Measurements from ENCODE around the gene APH1B.

The APH1B gene

DNA sequence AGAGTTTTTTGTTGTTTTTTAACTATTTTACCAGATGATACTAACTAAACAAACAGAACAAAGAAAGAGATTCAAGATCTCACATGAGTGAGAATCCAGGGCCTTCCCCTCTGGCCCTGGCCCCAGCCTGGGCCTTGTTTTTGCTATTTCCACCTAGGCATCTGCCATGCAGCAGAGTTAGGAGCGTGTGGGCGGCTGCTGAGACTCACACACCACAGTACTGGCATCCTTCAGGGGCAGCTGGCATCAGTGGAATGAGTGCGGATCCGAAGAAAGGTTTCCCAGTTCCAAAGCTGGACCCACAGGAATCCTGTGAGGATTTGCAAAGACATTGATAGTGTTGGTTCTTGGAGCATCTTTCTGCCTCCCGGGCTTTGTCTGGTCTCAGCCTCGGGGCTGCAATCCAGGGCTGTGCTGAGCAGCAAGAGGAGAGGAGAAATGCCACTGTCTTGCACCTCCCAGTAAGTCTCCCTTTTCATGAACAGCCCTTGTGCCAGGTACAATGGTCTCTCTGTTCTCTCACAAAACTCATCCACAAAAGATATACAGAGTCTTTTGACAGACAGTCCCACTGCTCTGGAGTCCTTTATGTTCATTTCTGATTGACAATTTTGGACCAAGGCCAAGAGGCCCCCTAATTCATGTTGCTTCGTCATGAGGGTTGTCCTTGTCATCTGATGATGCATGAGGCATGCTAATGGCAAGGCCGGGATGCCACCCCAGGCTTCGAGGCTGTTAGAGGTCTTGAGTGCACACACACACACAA lies 46.6 kb downstream of the APH1B start:
- H4K20me1 ChIP-seq, result no peaks in the 10 kb centered on the region
- H3K27ac ChIP-seq, result no peak overlapping the region

DNA sequence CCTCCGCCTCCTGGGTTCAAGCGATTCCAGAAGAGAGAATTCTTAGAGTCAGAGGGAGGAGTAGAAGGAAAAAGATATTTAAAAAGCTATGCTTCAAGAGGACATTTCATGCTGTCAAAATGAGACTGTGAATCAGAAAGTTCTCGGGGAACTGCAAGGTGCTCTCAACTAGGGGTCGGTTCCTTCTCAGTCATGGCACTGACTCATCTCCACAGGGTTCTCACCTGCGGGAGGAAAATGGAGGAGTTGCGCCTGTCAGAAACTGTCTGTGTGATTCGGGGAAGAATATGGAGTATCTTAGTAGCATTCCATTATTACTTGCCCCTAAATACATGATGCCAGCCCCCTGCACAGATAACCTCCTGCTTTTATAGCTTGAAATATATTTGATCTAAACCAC lies 47.4 kb downstream of the APH1B start:
- H3K9ac ChIP-seq, result no peak overlapping the region
- no peak overlapping the region for H3K27ac ChIP-seq
- no peaks in the 10 kb centered on the region for H3K27me3 ChIP-seq
- H3K9me3 ChIP-seq, result no peaks in the 10 kb centered on the region
- no peak overlapping the region for H3K4me2 ChIP-seq
- no peak for TF ChIP-seq Cebpa-rat (IDR thresholded peaks at IDR 0.05)
- no peaks in the 10 kb centered on the region for H4K20me1 ChIP-seq
- peaks cover 19% of the 10 kb centered on the region for H3K4me1 ChIP-seq
- H3K36me3 ChIP-seq, result no peaks in the 10 kb centered on the region
- H3K4me3 ChIP-seq, result no peak overlapping the region

More for the DNA sequence above, 46.6 kb downstream of the APH1B start:
- H3K4me3 ChIP-seq, result no peak overlapping the region
- no peak overlapping the region for H3K9ac ChIP-seq
- no peak for TF ChIP-seq Cebpa-rat (IDR thresholded peaks at IDR 0.05)
- no peaks in the 10 kb centered on the region for H3K9me3 ChIP-seq
- no peaks in the 10 kb centered on the region for H3K27me3 ChIP-seq
- H3K36me3 ChIP-seq, result no peaks in the 10 kb centered on the region
- peaks cover 15% of the 10 kb centered on the region for H3K4me1 ChIP-seq
- H3K4me2 ChIP-seq, result no peak overlapping the region

DNA sequence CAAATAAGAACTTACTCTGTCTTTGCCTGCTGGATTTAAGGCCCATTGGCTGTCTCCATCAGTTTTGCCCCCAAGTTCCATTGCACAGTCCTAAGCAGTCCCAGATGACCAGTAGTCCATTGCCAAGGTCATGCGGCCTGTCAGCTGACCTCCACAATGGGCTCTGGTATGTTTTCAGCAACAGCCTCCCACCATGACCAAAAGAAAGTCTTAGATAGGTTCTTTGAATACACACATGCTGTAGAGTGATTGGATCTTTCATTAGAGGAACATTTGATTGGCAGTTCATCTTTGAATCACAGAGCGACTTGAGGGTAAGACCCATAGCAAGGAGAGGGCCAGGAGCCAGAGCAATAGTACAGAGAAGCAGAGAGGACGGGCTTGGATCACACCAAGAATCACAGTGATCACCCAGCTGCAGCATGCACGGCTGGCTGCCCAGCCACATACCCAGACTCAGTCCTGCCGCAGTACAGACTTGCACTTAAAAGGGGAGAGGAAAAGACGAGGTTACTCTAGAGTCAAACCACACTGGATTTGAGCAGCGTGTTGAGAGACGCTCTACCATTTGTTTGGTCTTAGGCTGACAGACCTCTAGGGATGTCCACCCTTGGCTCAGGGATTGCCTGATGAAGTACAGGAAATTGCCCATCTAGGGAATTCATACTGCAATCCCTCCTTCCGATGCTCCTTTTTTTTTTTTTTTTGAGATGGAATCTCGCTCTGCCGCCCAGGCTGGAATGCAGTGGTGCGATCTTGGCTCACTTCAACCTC lies 50.4 kb downstream of the APH1B start:
- Histone ChIP-seq H3K27me3 (no peaks in the 10 kb centered on the region), H3K27ac (no peak overlapping the region), H3K4me2 (peak overlapping the region; percentile 62), H3K9ac (no peak overlapping the region), H3K9me3 (no peaks in the 10 kb centered on the region), H3K4me3 (no peak overlapping the region), H3K36me3 (no peaks in the 10 kb centered on the region), H3K4me1 (peaks cover 31% of the 10 kb centered on the region), H4K20me1 (no peaks in the 10 kb centered on the region)
- no peak for TF ChIP-seq Cebpa-rat (IDR thresholded peaks at IDR 0.05)

GRCh38 chr15:63329567-63330350 lies 52.4 kb downstream of the APH1B start:
- Histone ChIP-seq H3K36me3 (no peaks in the 10 kb centered on the region), H4K20me1 (no peaks in the 10 kb centered on the region), H3K4me1 (peaks cover 34% of the 10 kb centered on the region), H3K27ac (no peak overlapping the region), H3K9me3 (no peaks in the 10 kb centered on the region), H3K4me2 (no peak overlapping the region), H3K27me3 (no peaks in the 10 kb centered on the region), H3K4me3 (no peak overlapping the region), H3K9ac (no peak overlapping the region)
- TF ChIP-seq Cebpa-rat (IDR thresholded peaks at IDR 0.05), result no peak

DNA sequence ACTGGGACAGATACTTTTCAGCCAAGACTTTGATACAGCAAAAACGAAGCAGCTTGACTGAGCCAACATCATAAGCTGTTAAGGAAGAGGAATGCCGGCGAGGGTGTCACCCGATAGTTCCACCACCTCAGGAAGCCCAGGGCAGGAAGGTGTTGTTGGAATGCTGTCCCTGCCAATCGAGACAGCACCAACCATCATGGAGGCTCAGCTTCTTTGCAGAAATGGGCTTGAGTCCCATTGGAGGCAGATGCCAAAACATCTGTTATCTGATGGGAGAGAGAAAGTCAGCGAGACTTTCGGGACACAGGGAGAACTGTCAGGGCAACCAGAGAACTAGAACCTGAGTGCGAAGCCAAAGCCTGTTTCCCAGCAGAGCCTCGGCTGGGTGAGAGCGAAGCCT lies 53.5 kb downstream of the APH1B start:
- Histone ChIP-seq H3K9ac (no peak overlapping the region), H4K20me1 (no peaks in the 10 kb centered on the region), H3K36me3 (no peaks in the 10 kb centered on the region), H3K27ac (no peak overlapping the region), H3K9me3 (no peaks in the 10 kb centered on the region), H3K4me1 (peaks cover 34% of the 10 kb centered on the region), H3K27me3 (no peaks in the 10 kb centered on the region), H3K4me3 (no peak overlapping the region), H3K4me2 (no peak overlapping the region)
- no peak for TF ChIP-seq Cebpa-rat (IDR thresholded peaks at IDR 0.05)

DNA sequence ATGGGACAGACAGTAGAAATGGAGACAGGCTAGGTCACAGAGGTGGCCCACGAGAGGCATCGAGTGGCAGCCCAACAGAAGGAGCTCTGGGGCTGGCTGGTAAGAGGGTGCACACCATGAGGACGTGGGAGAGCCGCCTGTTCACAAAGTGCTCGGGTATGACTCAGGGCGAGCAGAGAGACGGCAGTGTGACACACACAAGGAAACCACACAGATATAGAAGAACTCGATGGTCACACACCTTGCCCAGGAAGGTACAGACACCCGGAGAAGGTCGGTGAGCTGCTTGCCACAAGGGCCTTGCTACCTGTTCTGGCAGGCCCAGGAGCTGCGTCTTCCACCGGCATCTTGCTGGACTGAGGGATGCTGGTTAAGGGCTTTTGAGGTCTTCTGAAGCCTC lies 54.1 kb downstream of the APH1B start:
- Histone ChIP-seq H4K20me1 (no peaks in the 10 kb centered on the region), H3K4me3 (no peak overlapping the region), H3K4me1 (peaks cover 34% of the 10 kb centered on the region), H3K36me3 (no peaks in the 10 kb centered on the region), H3K27me3 (no peaks in the 10 kb centered on the region), H3K4me2 (no peak overlapping the region), H3K27ac (no peak overlapping the region), H3K9me3 (no peaks in the 10 kb centered on the region), H3K9ac (no peak overlapping the region)
- no peak for TF ChIP-seq Cebpa-rat (IDR thresholded peaks at IDR 0.05)

DNA sequence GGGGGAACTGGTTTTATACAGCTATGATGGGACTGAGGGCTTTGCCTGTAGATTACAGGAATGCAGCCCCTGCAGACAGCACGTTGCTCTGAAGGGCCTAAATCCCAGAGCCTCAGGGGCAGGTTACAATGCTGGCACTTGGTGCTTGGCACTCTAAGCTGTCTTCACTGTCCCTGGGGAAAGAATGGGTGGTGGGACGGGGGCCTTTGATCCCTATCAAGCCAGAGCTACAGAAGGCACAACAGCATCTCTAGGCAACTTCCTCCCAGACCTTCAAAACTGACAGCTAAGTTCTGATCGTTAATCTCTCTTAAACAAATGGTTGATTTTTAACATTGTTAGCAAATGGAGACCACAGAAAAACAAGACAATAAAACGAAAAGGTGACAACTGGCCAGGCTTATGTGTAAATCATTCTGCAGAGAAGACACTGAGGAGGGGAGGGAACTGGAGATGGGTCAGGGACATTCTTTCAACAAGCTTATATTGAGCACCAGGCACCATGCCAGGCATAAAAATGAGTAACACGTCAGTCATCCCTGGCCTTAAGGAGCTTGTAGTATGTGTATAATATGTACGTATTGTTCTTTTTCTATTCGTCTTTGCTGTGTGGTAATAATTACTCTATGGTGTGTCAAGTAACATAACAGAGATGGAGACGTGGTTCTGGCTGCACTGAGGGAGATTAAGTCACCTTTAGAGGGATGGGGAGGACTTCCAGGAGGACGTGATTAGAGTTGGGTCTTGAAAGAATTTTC lies 55.1 kb downstream of the APH1B start:
- no peak overlapping the region for H3K4me3 ChIP-seq
- H3K9me3 ChIP-seq, result no peaks in the 10 kb centered on the region
- peak overlapping the region; percentile 47 for H3K4me2 ChIP-seq
- H4K20me1 ChIP-seq, result no peaks in the 10 kb centered on the region
- no peak overlapping the region for H3K27ac ChIP-seq
- no peaks in the 10 kb centered on the region for H3K27me3 ChIP-seq
- no peak for TF ChIP-seq Cebpa-rat (IDR thresholded peaks at IDR 0.05)
- H3K4me1 ChIP-seq, result peaks cover 32% of the 10 kb centered on the region
- no peak overlapping the region for H3K9ac ChIP-seq
- H3K36me3 ChIP-seq, result no peaks in the 10 kb centered on the region

DNA sequence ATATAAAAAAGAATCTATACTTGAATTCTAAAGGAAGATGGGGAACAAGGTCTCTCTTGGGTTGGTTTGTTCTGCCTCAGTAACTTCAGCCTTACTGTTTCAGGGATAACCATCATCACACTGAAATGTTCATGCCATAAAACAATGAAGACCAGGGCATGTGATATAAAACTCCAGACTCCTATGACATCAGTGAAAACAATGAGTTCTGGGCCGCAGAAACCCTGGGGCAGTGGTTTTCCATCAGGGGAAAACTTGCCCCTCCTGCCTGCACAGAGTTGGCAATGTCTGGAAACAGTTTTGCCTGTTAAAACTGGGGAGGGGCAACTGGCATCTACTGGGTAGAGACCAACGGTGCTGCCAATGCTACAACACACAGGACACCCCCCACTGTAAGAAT lies 57.4 kb downstream of the APH1B start:
- no peaks in the 10 kb centered on the region for H3K9me3 ChIP-seq
- H3K4me3 ChIP-seq, result no peak overlapping the region
- TF ChIP-seq Cebpa-rat (IDR thresholded peaks at IDR 0.05), result no peak
- no peaks in the 10 kb centered on the region for H3K36me3 ChIP-seq
- no peaks in the 10 kb centered on the region for H4K20me1 ChIP-seq
- no peak overlapping the region for H3K9ac ChIP-seq
- H3K4me1 ChIP-seq, result peaks cover 30% of the 10 kb centered on the region
- H3K4me2 ChIP-seq, result no peak overlapping the region
- H3K27me3 ChIP-seq, result no peaks in the 10 kb centered on the region
- H3K27ac ChIP-seq, result no peak overlapping the region

GRCh38 chr15:63335543-63336240 lies 58.3 kb downstream of the APH1B start:
- H3K4me1 ChIP-seq, result peaks cover 27% of the 10 kb centered on the region
- H3K36me3 ChIP-seq, result no peaks in the 10 kb centered on the region
- H3K27ac ChIP-seq, result no peak overlapping the region
- no peaks in the 10 kb centered on the region for H3K9me3 ChIP-seq
- no peak overlapping the region for H3K9ac ChIP-seq
- no peaks in the 10 kb centered on the region for H4K20me1 ChIP-seq
- H3K4me3 ChIP-seq, result no peak overlapping the region
- no peak overlapping the region for H3K4me2 ChIP-seq
- no peaks in the 10 kb centered on the region for H3K27me3 ChIP-seq
- no peak for TF ChIP-seq Cebpa-rat (IDR thresholded peaks at IDR 0.05)

Measured in BLaER1 (cell line).